AG04450 (cell line): ENCODE data around the gene CISD3. TPM values are rescaled to one million over a fixed set of nuclear protein-coding genes. Genes with fewer than 3 reads are reported as not detected.

Experiments
- CTCF ChIA-PET: fragments of 300-600, 350-600 bp; formaldehyde crosslinking; extraction: SDS; loops from one replicate; lab custom pipeline; 2022; ENCODE audit warnings: antibody characterized with exemption, inconsistent platforms; lab: Charles Lee
- POLR2A ChIA-PET: fragments of 350-600 bp; formaldehyde crosslinking; extraction: SDS; loops from one replicate; lab custom pipeline; 2021; ENCODE audit warnings: antibody characterized with exemption, inconsistent platforms; lab: Yijun Ruan, JAX
- DNase-seq: peaks from one replicate; pipeline ENCODE4 v3.0.0-alpha.2; 2011; ENCODE audit warnings: low read depth, low spot score
- H3K27ac ChIP-seq: one replicate; pipeline ENCODE4 v1.5.1; 2012; ENCODE audit warnings: low read depth, low read length, control low read depth
- H3K27me3 ChIP-seq: one replicate; pipeline ENCODE4 v1.6.0; 2012; ENCODE audit warnings: low read length; ENCODE audit not compliant: control insufficient read depth, insufficient read depth
- H3K4me3 ChIP-seq: 2 replicates; pipeline ENCODE4 v1.5.1; 2011; ENCODE audit warnings: mild to moderate bottlenecking, low read depth, low read length, control low read depth
- H3K9me3 ChIP-seq: 2 replicates; pipeline ENCODE4 v1.5.1; 2012; ENCODE audit warnings: low read length; ENCODE audit not compliant: control insufficient read depth, insufficient read depth
- polyA plus RNA-seq: library from polyadenylated mRNA; depleted of rRNA; stranded (reverse); fragments of >200 nt; gene quantifications from 2 replicates; pipeline ENCODE4 v1.2.3, GENCODE V29; 2011
- TF ChIP-seq, protein P1 (sequence below): IDR thresholded peaks from 2 replicates; pipeline ENCODE4 v1.5.1; 2011; ENCODE audit warnings: low read depth, low read length, control low read depth, inconsistent platforms

Gene CISD3
- polyA plus RNA-seq, 1 experiment: 6.5 TPM

DNA sequence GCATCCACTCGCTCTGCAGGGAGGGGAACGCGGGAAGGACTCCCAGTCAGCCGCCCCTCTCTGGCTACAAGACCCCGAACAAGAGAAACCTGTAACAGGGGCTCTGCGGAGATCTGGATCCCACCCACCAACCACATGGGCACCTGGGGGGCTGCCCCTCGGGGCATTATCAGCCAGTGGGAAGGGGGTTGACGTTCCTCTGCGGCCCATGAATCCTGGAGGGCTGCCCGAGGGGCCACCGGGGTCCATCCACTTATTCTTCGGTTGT is 19.8 kb downstream of the CISD3 start:
- no peak overlapping the region for H3K27ac ChIP-seq
- DNase-seq: no peak
- POLR2A ChIA-PET: no interaction called here
- TF ChIP-seq, protein P1, sequence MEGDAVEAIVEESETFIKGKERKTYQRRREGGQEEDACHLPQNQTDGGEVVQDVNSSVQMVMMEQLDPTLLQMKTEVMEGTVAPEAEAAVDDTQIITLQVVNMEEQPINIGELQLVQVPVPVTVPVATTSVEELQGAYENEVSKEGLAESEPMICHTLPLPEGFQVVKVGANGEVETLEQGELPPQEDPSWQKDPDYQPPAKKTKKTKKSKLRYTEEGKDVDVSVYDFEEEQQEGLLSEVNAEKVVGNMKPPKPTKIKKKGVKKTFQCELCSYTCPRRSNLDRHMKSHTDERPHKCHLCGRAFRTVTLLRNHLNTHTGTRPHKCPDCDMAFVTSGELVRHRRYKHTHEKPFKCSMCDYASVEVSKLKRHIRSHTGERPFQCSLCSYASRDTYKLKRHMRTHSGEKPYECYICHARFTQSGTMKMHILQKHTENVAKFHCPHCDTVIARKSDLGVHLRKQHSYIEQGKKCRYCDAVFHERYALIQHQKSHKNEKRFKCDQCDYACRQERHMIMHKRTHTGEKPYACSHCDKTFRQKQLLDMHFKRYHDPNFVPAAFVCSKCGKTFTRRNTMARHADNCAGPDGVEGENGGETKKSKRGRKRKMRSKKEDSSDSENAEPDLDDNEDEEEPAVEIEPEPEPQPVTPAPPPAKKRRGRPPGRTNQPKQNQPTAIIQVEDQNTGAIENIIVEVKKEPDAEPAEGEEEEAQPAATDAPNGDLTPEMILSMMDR: no peak
- peak overlapping the region; percentile 85 for H3K4me3 ChIP-seq
- H3K27me3 ChIP-seq: no peaks in the 10 kb centered on the region
- peaks cover 8% of the 10 kb centered on the region; the same call in 1 of the 2 replicates for H3K9me3 ChIP-seq
- CTCF ChIA-PET: interaction anchor here (0.6 kb wide), 1 partner anchor 39 kb away, joined by 3 read pairs; no protein-coding TSS in a partner anchor

DNA sequence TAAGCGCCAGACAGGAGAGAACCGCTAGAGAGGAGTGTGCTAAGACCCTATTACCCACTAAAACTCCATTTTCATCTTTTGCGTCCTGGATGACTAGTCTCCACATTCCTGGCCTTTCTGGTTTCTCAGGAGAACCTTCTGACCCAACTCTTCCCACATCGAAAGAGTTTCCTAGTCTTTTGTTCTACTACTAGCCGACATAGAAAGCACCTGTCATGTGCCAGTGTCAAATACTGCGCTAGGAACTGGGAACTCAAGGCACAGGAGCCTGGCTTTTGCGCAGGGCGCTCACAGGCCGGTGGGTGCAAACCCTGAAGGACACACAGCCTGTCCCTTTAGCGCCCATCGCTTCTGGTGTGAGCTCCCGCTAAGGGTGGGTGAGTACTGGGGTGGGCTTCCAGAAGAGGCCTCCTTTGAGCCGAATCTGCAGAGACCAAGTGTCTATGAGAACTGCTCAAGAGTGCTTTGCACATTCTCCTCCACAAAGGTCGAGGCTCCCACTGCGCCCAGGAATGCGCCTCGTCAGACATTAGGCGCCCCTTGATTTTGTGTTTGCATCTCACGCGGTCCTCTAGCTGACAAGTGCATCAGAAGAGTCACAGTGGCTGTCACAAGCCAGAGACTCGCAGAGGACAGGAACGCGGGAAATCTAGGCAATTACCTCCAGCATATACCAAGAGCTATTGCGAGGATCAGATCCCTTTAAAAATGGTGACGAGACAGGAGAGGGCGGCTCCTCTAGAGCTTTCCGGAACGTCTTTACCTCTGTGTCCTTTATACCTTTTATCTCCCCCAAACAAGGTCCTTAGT is 20.4 kb downstream of the CISD3 start:
- ChIA-PET POLR2A (interaction anchor here (0.6 kb wide), 1 partner anchor 103 kb away, joined by 3 read pairs; the partner anchor contains the start of gene RPL23), CTCF (interaction anchor here (0.6 kb wide), 1 partner anchor 38 kb away, joined by 3 read pairs; no protein-coding TSS in a partner anchor)
- no peak for DNase-seq
- Histone ChIP-seq H3K27ac (no peak overlapping the region), H3K9me3 (peaks cover 8% of the 10 kb centered on the region; the same call in 1 of the 2 replicates), H3K4me3 (peak overlapping the region; percentile 85), H3K27me3 (no peaks in the 10 kb centered on the region)
- TF ChIP-seq, protein P1: no peak

DNA sequence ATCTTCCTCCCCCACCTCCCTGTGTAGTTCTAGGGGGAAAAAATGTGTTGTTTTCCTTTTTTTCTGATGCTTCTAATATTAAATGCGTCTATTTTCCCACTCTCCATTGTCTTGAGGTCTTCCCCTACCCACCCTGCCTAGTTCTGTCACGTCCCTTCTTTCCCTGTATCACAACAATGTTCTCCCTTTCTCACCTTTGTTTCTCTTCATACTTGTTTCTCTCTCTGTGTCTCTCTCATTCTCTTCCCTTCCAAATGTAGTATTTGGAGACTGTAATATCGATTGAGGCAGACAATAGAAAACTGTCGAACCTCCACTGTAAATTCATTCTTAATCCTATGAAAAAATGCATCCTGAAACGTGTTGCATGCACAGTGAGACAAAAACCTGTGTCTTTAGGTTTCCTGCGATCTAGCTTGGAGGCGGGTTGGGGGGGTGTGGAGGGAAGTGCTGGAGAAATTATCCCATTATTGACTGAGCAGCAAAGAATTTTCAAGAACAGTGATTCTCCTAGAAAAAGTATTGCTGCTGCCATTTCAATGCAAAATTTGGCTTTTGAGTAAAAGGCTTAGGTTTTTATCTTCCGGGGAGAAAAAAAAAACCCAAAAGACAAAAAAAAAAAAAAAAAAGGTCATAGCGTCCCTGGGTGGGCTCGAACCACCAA is 21.1 kb downstream of the CISD3 start:
- no peak overlapping the region for H3K27ac ChIP-seq

DNA sequence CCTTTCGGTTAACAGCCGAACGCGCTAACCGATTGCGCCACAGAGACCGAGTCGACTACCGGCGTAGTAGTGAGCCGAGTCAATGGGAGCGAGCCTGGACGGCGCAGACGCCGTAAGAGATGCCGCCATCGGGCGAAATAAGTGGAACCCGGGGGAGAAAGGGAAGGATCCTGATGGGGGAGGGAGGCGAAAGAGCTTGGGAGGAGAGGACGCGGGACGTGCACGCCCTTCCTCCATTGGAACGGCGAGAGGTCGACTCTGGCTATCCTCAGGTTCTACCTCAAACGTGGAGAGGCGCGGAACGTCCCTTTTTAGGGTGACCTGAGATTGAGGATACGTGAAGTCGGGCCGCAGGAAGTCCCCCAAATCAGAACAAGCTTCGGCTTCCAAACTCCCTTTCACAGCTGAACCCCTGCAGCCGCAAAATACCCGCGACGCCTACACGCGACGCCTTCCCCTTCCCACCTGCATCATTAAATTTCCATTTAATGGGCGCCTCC is 21.7 kb downstream of the CISD3 start:
- peak; percentile 81 for DNase-seq
- peak overlapping the region; percentile 99 for H3K4me3 ChIP-seq
- POLR2A ChIA-PET: interaction anchor here (0.6 to 1.2 kb wide), 5 partner anchors 21 to 167 kb away, joined by 3 to 11 read pairs (median 4); partner anchors contain the start of genes LASP1 and RPL23
- TF ChIP-seq, protein P1: no peak
- peaks cover 8% of the 10 kb centered on the region; the same call in 1 of the 2 replicates for H3K9me3 ChIP-seq
- peak overlapping the region; percentile 70 for H3K27ac ChIP-seq
- CTCF ChIA-PET: interaction anchor here (1.2 kb wide), 1 partner anchor 17 kb away, joined by 5 read pairs; no protein-coding TSS in a partner anchor
- no peaks in the 10 kb centered on the region for H3K27me3 ChIP-seq

More for the DNA sequence above, 21.1 kb downstream of the CISD3 start:
- peaks cover 8% of the 10 kb centered on the region; the same call in 1 of the 2 replicates for H3K9me3 ChIP-seq
- TF ChIP-seq, protein P1: no peak
- ChIA-PET POLR2A (interaction anchor here (0.8 to 1.2 kb wide), 3 partner anchors 103 to 168 kb away, joined by 3 to 11 read pairs (median 3); partner anchors contain the start of genes LASP1 and RPL23), CTCF (interaction anchor here (1.2 kb wide), 1 partner anchor 16 kb away, joined by 5 read pairs; no protein-coding TSS in a partner anchor)
- DNase-seq: no peak
- H3K27me3 ChIP-seq: no peaks in the 10 kb centered on the region
- H3K4me3 ChIP-seq: peak overlapping the region; percentile 85
